ENCODE measurements around the gene IL36A.

IL36A gene

DNA sequence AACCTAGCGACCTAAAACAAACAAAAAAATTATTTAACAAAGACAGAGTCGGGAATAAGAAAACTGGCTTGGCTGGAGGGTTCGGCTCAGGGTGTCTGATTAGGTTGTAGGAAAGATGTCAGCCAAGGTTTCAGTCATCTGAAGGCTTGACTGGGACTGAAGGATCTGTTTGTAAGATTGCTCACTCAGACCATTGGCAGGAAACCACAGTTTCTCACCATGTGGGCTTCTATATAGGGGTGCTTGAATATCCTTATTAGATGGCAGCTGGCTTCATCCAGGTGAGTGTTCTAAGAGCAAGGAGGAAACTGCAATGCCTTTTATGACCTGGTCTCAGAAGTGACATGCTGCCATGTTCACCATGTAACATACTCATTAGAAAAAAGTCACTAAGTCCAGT is 48.4 kb downstream of the IL36A start:
- no peak for FAIRE-seq

GRCh38 chr2:113054066-113054465 is 48.8 kb downstream of the IL36A start:
- no peak for FAIRE-seq

GRCh38 chr2:113056521-113056920 is 51.3 kb downstream of the IL36A start:
- no peak for FAIRE-seq

GRCh38 chr2:113057117-113057516 is 51.9 kb downstream of the IL36A start:
- no peak for FAIRE-seq

Measured in islet of Langerhans (tissue), 1 donor.